ENCODE results near the gene ADAMTSL4.
"Not testable (repeated sequence)": the region's sequence is repeated elsewhere in the genome, so short reads cannot be mapped to it uniquely, and the experiment has no call there.

Gene ADAMTSL4

GRCh38 chr1:150604226-150604588 is 55.0 kb downstream of the ADAMTSL4 start:
- H3K27me3 ChIP-seq (replicated peaks; ENCODE audit: control insufficient read depth, insufficient read depth, low read length) = no peaks in the 10 kb centered on the region
- no peaks in the 10 kb centered on the region; the same call in none of the 2 replicates for H3K36me3 ChIP-seq (ENCODE audit: control insufficient read depth, insufficient read depth, low read length)
- no peak for TF ChIP-seq CTCF (IDR thresholded peaks at IDR 0.05; ENCODE audit: insufficient read depth, low read length, poor library complexity, severe bottlenecking)
- H3K4me3 ChIP-seq (replicated peaks; ENCODE audit: low read depth, low read length) = no peak overlapping the region
- no peak for DNase-seq (ENCODE audit: extremely low read depth, insufficient read length)

- DNase-seq (ENCODE audit: extremely low read depth, insufficient read length); H3K36me3 ChIP-seq (ENCODE audit: control insufficient read depth, insufficient read depth, low read length); H3K27me3 ChIP-seq (replicated peaks; ENCODE audit: control insufficient read depth, insufficient read depth, low read length); H3K4me3 ChIP-seq (replicated peaks; ENCODE audit: low read depth, low read length): not testable (repeated sequence)
Measured at GRCh38 chr1:150605451-150605731, 56.2 kb downstream of the ADAMTSL4 start.

- Histone ChIP-seq H3K36me3 (ENCODE audit: control insufficient read depth, insufficient read depth, low read length) (no peaks in the 10 kb centered on the region; the same call in none of the 2 replicates), H3K4me3 (replicated peaks; ENCODE audit: low read depth, low read length) (no peak overlapping the region), H3K27me3 (replicated peaks; ENCODE audit: control insufficient read depth, insufficient read depth, low read length) (no peaks in the 10 kb centered on the region)
- no peak for DNase-seq (ENCODE audit: extremely low read depth, insufficient read length)
- TF ChIP-seq CTCF (IDR thresholded peaks at IDR 0.05; ENCODE audit: insufficient read depth, low read length, poor library complexity, severe bottlenecking) = no peak
Measured at GRCh38 chr1:150606463-150607142, 57.4 kb downstream of the ADAMTSL4 start.

GRCh38 chr1:150609732-150610131 is 60.5 kb downstream of the ADAMTSL4 start:
- DNase-seq (ENCODE audit: extremely low read depth, insufficient read length) = no peak
- Histone ChIP-seq H3K36me3 (ENCODE audit: control insufficient read depth, insufficient read depth, low read length) (no peaks in the 10 kb centered on the region; the same call in none of the 2 replicates), H3K27me3 (replicated peaks; ENCODE audit: control insufficient read depth, insufficient read depth, low read length) (no peaks in the 10 kb centered on the region), H3K4me3 (replicated peaks; ENCODE audit: low read depth, low read length) (no peak overlapping the region)
- TF ChIP-seq CTCF (IDR thresholded peaks at IDR 0.05; ENCODE audit: insufficient read depth, low read length, poor library complexity, severe bottlenecking) = no peak

Measured in GM06990 (cell line).